Activated CD4-positive, CD25-positive, alpha-beta regulatory T cell treated with anti-CD3 and anti-CD28 coated beads, Interleukin-2, amount 50 U/mL, for 72 hours (primary cell): ENCODE measurements around the gene HRK.
"Not testable (repeated sequence)": the region's sequence is repeated elsewhere in the genome, so short reads cannot be mapped to it uniquely, and the experiment has no call there.

Experiments used
- DNase-seq: peaks from one replicate; pipeline ENCODE4 v3.0.0; 2021

The HRK gene

GRCh38 chr12:116818341-116818856, 62.8 kb downstream of the HRK start:
- DNase-seq = no peak

- not testable (repeated sequence) for DNase-seq
These were observed 66.5 kb downstream of the HRK start for GRCh38 chr12:116814766-116815165.

GRCh38 chr12:116813271-116814041, 67.8 kb downstream of the HRK start:
- no peak for DNase-seq

- DNase-seq = no peak
These were observed 69.0 kb downstream of the HRK start for GRCh38 chr12:116812238-116812637.

GRCh38 chr12:116808113-116809105, 72.8 kb downstream of the HRK start:
- DNase-seq = no peak

- DNase-seq = no peak
These were observed 73.7 kb downstream of the HRK start for GRCh38 chr12:116807546-116807945.

- DNase-seq = no peak
These were observed 74.3 kb downstream of the HRK start for GRCh38 chr12:116806845-116807440.
